Keratinocyte (primary cell): ENCODE results near the gene ZBTB14. TPM values are rescaled to one million over a fixed set of nuclear protein-coding genes. Genes with fewer than 3 reads are reported as not detected.

Experiments
- DNase-seq: peaks from one replicate; pipeline ENCODE4 v3.0.0-alpha.2; 2011; ENCODE audit warnings: low read depth, missing footprints, low spot score
- FAIRE-seq: peaks from 2 replicates; lab custom pipeline; 2011; peaks lifted over from hg19 to GRCh38; lab: Jason Lieb, UNC
- H2AFZ ChIP-seq: 2 replicates; pipeline ENCODE4 v1.6.0; 2012; ENCODE audit warnings: low read length, control low read depth, inconsistent platforms; ENCODE audit not compliant: control insufficient read depth
- H3K27ac ChIP-seq: 2 replicates; pipeline ENCODE4 v1.5.1; 2011; ENCODE audit warnings: low read length; ENCODE audit not compliant: control insufficient read depth, insufficient read depth
- H3K27me3 ChIP-seq: 3 replicates; pipeline ENCODE4 v1.6.0; 2011; ENCODE audit warnings: low read length; ENCODE audit not compliant: control insufficient read depth, insufficient read depth; ENCODE audit errors: extremely low read depth
- H3K36me3 ChIP-seq, 2 experiments: 2 replicates in 1 of 2; 3 replicates in 1 of 2; pipeline ENCODE4 v1.5.1; 2011; ENCODE audit warnings: low read length in 2 of 2, mild to moderate bottlenecking in 1 of 2; ENCODE audit not compliant: control insufficient read depth in 2 of 2, insufficient read depth in 2 of 2; ENCODE audit errors: extremely low read depth in 1 of 2
- H3K4me1 ChIP-seq: 3 replicates; pipeline ENCODE4 v1.5.1; 2011; ENCODE audit warnings: low read length; ENCODE audit not compliant: control insufficient read depth, insufficient read depth; ENCODE audit errors: extremely low read depth
- H3K4me2 ChIP-seq: 3 replicates; pipeline ENCODE4 v1.6.0; 2011; ENCODE audit warnings: low read depth, low read length; ENCODE audit not compliant: control insufficient read depth, insufficient read depth; ENCODE audit errors: extremely low read depth
- H3K4me3 ChIP-seq, 3 experiments: fragments of 200-600 bp in 1 of 3; sonication (generic) in 1 of 3; 2 replicates in 2 of 3; 3 replicates in 1 of 3; pipeline ENCODE4 v1.5.1; 2011 to 2016; ENCODE audit warnings: low read length in 3 of 3, mild to moderate bottlenecking in 3 of 3, control low read depth in 2 of 3, inconsistent platforms in 1 of 3, low read depth in 1 of 3, mixed read lengths in 1 of 3, mixed run types in 1 of 3, moderate library complexity in 1 of 3; ENCODE audit not compliant: control insufficient read depth in 2 of 3, insufficient read depth in 2 of 3; ENCODE audit errors: extremely low read depth in 1 of 3
- H3K79me2 ChIP-seq: 2 replicates; pipeline ENCODE4 v1.6.0; 2012; ENCODE audit warnings: low read length; ENCODE audit not compliant: control insufficient read depth, insufficient read depth
- H3K9ac ChIP-seq: 3 replicates; pipeline ENCODE4 v1.6.0; 2011; ENCODE audit warnings: low read length; ENCODE audit not compliant: control insufficient read depth, insufficient read depth; ENCODE audit errors: extremely low read depth
- H3K9me1 ChIP-seq: 3 replicates; pipeline ENCODE4 v1.6.0; 2011; ENCODE audit warnings: low read length; ENCODE audit not compliant: control insufficient read depth, insufficient read depth; ENCODE audit errors: extremely low read depth
- H3K9me3 ChIP-seq: 2 replicates; pipeline ENCODE4 v1.5.1; 2012; ENCODE audit warnings: low read depth, low read length; ENCODE audit not compliant: control insufficient read depth
- H4K20me1 ChIP-seq: 3 replicates; pipeline ENCODE4 v1.6.0; 2011; ENCODE audit warnings: low read length; ENCODE audit not compliant: control insufficient read depth, insufficient read depth; ENCODE audit errors: extremely low read depth
- EZH2 ChIP-seq: IDR thresholded peaks from one replicate; pipeline ENCODE4 v1.6.1; 2012; ENCODE audit warnings: inconsistent platforms, mild to moderate bottlenecking, low read length, moderate library complexity
- dilution Hi-C: fragments of 300-500 bp; cut with MboI; formaldehyde crosslinking; loops from one replicate; pipeline ENCODE4 v1.7.0; 2020; ENCODE audit warnings: low sequenced_read_pairs; ENCODE audit not compliant: extremely low pct_ligation_motif_present
- polyA minus RNA-seq, 3 experiments: library from RNA; depleted of rRNA, polyadenylated mRNA; stranded (reverse); fragments of >200 nt; gene quantifications; 1 replicate in 1 of 3; 2 replicates in 1 of 3; 3 replicates in 1 of 3; pipeline ENCODE4 v1.2.3, GENCODE V29; 2011
- polyA plus RNA-seq, 5 experiments: library from polyadenylated mRNA; depleted of rRNA in 3 of 5; stranded (reverse) in 3 of 5; stranded (forward) in 1 of 5; unstranded in 1 of 5; fragments of >200 nt; gene quantifications; 1 replicate in 1 of 5; 2 replicates in 3 of 5; 3 replicates in 1 of 5; pipeline versions ENCODE4 v1.2.1 to v1.2.3, GENCODE V29; 2011 to 2012; ENCODE audit warnings: missing spikeins in 2 of 5, low read depth in 1 of 5, low replicate concordance in 1 of 5
- TF ChIP-seq, protein P1 (sequence below), 3 experiments: IDR thresholded peaks in 1 of 3; conservative IDR thresholded peaks in 1 of 3; optimal IDR thresholded peaks in 1 of 3; 2 replicates in 2 of 3; 3 replicates in 1 of 3; pipeline versions ENCODE3 to v1.5.1; 2011; ENCODE audit warnings: low read length in 3 of 3, mild to moderate bottlenecking in 3 of 3, moderate library complexity in 2 of 3, control low read depth in 1 of 3, inconsistent platforms in 1 of 3; ENCODE audit not compliant: insufficient read depth in 2 of 3; ENCODE audit errors: extremely low read depth in 1 of 3

ZBTB14 gene, protein sequence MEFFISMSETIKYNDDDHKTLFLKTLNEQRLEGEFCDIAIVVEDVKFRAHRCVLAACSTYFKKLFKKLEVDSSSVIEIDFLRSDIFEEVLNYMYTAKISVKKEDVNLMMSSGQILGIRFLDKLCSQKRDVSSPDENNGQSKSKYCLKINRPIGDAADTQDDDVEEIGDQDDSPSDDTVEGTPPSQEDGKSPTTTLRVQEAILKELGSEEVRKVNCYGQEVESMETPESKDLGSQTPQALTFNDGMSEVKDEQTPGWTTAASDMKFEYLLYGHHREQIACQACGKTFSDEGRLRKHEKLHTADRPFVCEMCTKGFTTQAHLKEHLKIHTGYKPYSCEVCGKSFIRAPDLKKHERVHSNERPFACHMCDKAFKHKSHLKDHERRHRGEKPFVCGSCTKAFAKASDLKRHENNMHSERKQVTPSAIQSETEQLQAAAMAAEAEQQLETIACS
- polyA plus RNA-seq (5.4 to 9.1 TPM (median 6.8 TPM) in 3 replicates), polyA minus RNA-seq (1.6 to 5.7 TPM (median 3.1 TPM) in 3 replicates)
- polyA plus RNA-seq (2011; ENCODE audit: low read depth), result 3.9 TPM
- polyA plus RNA-seq (2011; cell fraction: cytosol; rRNA removed), result 3.5 and 5.6 TPM in 2 replicates
- polyA plus RNA-seq (2011; cell fraction: nucleus; rRNA removed), result 8.2 and 11.7 TPM in 2 replicates
- polyA plus RNA-seq (2012; ENCODE audit: low replicate concordance), result 3.2 and 3.9 TPM in 2 replicates
- polyA minus RNA-seq (2011; cell fraction: cytosol; rRNA and poly(A)+ RNA removed), result 3.5 TPM
- polyA minus RNA-seq (2011; cell fraction: nucleus; rRNA and poly(A)+ RNA removed), result 3.0 and 5.2 TPM in 2 replicates

DNA sequence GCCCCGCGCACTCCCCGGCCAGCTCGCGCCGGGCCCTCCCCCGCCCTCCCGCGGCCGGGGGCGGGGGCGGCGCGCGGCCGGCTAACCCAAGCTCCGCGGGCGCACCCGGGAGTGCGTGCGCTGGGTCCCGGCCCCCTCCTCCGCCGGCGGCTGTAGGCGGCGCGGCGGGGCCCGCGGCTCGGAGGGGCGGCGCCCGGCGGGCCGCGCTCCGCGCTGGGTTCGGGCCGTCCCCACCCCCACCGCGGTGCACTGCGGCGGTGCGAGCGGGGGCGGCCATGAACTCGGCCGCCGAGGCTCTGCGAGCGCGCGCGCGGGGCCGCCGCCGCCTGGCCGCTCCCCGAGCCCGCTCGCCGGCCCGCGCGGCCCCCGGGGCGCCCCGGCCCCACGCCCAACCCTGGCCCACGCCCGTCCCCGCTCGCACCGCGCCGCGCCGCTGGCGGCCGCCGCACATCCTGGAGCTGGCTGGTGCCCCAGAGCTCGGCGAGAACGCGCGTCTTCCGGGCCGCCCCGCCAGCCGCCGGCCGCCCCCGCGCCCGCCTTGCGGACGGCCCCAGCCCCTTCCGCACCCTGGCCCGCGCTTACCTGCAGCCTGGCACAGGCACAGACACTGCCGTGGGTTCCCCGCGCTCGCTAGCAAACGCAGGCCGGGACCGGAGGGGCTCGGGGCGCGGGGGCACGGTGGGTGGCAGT is at the start of gene ZBTB14:
TSS of gene ZBTB14 (minus strand) at position 496 of the 690 bp plus-strand sequence. CDS start 2,480 bp downstream, outside the sequence.
- dilution Hi-C loops, result no loop called here
- FAIRE-seq, result no peak
- TF ChIP-seq, protein P1, sequence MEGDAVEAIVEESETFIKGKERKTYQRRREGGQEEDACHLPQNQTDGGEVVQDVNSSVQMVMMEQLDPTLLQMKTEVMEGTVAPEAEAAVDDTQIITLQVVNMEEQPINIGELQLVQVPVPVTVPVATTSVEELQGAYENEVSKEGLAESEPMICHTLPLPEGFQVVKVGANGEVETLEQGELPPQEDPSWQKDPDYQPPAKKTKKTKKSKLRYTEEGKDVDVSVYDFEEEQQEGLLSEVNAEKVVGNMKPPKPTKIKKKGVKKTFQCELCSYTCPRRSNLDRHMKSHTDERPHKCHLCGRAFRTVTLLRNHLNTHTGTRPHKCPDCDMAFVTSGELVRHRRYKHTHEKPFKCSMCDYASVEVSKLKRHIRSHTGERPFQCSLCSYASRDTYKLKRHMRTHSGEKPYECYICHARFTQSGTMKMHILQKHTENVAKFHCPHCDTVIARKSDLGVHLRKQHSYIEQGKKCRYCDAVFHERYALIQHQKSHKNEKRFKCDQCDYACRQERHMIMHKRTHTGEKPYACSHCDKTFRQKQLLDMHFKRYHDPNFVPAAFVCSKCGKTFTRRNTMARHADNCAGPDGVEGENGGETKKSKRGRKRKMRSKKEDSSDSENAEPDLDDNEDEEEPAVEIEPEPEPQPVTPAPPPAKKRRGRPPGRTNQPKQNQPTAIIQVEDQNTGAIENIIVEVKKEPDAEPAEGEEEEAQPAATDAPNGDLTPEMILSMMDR (optimal IDR thresholded peaks at IDR 0.05 in 1 of 3, IDR thresholded peaks at IDR 0.05 in 1 of 3, conservative IDR thresholded peaks at IDR 0.05 in 1 of 3; ENCODE audit: extremely low read depth in 1 of 3, insufficient read depth in 2 of 3, low read length in 3 of 3), result no peak
- no peak for TF ChIP-seq EZH2

DNA sequence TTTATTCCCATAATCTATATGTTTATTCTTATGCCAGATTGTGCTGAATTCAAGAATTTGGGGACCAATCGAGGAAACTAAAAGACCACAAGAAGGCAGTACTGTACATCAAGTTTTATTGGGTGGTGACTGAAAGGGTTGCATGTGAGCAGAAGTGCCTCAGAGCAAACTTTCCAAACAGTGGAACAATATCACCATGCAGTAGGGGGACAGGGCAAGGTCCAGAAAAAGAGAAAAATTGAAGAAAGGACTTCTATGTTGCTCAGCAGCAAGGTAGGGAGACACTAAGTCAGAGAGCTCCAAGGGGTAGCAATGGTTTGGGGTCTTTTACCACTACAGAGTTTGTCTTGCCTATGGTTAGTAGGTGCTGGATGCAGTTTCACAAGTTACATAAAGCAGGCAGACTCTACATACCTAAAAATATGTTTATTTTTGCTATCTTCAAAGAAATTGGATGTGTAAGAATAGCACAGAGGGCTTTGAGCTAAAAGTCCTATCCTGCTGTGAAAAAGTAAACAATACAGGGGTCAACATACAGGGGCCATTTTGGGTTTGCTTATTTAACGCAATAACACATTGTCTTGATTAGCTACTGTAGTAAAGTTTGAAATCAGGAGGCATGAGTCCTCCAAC is 43.8 kb upstream of the ZBTB14 start:
- Histone ChIP-seq H3K9me1 (no peaks in the 10 kb centered on the region), H3K9me3 (no peaks in the 10 kb centered on the region), H3K9ac (no peak overlapping the region), H2AFZ (no peak overlapping the region), H3K79me2 (no peaks in the 10 kb centered on the region), H3K4me2 (no peak overlapping the region), H3K27me3 (no peaks in the 10 kb centered on the region), H3K36me3 (no peaks in the 10 kb centered on the region), H3K27ac (no peak overlapping the region), H3K4me1 (no peaks in the 10 kb centered on the region), H4K20me1 (no peaks in the 10 kb centered on the region), H3K4me3 (no peak overlapping the region)
- FAIRE-seq (no peak), DNase-seq (no peak)
- dilution Hi-C loops, result no loop called here
- TF ChIP-seq, protein P1 (optimal IDR thresholded peaks at IDR 0.05 in 1 of 3, IDR thresholded peaks at IDR 0.05 in 1 of 3, conservative IDR thresholded peaks at IDR 0.05 in 1 of 3; ENCODE audit: extremely low read depth in 1 of 3, insufficient read depth in 2 of 3, low read length in 3 of 3), result no peak
- TF ChIP-seq EZH2, result no peak

More for the DNA sequence above, at the start of gene ZBTB14:
- Histone ChIP-seq H3K27me3 (peaks cover 7% of the 10 kb centered on the region), H4K20me1 (no peaks in the 10 kb centered on the region), H3K36me3 (peaks cover 4 to 11% of the 10 kb centered on the region in 2 experiments), H3K4me2 (peak within 1 kb of the TSS; percentile 86), H3K4me1 (peaks cover 3% of the 10 kb centered on the region), H3K9ac (peak within 1 kb of the TSS; percentile 78), H3K9me3 (no peaks in the 10 kb centered on the region), H3K4me3 (peak within 1 kb of the TSS; percentile 62 to 84 (median 80)), H3K9me1 (no peaks in the 10 kb centered on the region), H3K79me2 (no peaks in the 10 kb centered on the region), H2AFZ (peak within 1 kb of the TSS; percentile 97), H3K27ac (peak within 1 kb of the TSS; percentile 68)
- DNase-seq, result no peak
